SK-N-SH (cell line): ENCODE data around the gene CSNK2A1.
"Not testable (repeated sequence)": the region's sequence is repeated elsewhere in the genome, so short reads cannot be mapped to it uniquely, and the experiment has no call there.

Experiments
- RAD21 ChIP-seq: IDR thresholded peaks from 2 replicates; pipeline ENCODE4 v1.6.1; 2012; ENCODE audit warnings: mild to moderate bottlenecking, low read length
- SMC3 ChIP-seq: IDR thresholded peaks from 2 replicates; pipeline ENCODE4 v1.6.1; 2012; ENCODE audit warnings: low read depth, low read length, improper control_type of control experiment
- YY1 ChIP-seq: IDR thresholded peaks from 2 replicates; pipeline ENCODE4 v1.4.0; 2012; ENCODE audit warnings: low read depth, mild to moderate bottlenecking
- TF ChIP-seq, protein P1 (sequence below): fragments of 200-600 bp; sonication (generic); IDR thresholded peaks from 2 replicates; pipeline ENCODE4 v1.6.1; 2017; ENCODE audit warnings: antibody characterized with exemption, mild to moderate bottlenecking, moderate library complexity
- TF ChIP-seq, protein P2 (sequence below): fragments of 150-350 bp; IDR thresholded peaks from 2 replicates; pipeline ENCODE4 v1.6.1; 2017; ENCODE audit warnings: antibody characterized with exemption, low read length, low read depth, borderline replicate concordance
- TF ChIP-seq, protein P3 (sequence below): IDR thresholded peaks from 2 replicates; pipeline ENCODE4 v1.6.1; 2012; ENCODE audit warnings: mild to moderate bottlenecking, low read depth, low read length, moderate library complexity

DNA sequence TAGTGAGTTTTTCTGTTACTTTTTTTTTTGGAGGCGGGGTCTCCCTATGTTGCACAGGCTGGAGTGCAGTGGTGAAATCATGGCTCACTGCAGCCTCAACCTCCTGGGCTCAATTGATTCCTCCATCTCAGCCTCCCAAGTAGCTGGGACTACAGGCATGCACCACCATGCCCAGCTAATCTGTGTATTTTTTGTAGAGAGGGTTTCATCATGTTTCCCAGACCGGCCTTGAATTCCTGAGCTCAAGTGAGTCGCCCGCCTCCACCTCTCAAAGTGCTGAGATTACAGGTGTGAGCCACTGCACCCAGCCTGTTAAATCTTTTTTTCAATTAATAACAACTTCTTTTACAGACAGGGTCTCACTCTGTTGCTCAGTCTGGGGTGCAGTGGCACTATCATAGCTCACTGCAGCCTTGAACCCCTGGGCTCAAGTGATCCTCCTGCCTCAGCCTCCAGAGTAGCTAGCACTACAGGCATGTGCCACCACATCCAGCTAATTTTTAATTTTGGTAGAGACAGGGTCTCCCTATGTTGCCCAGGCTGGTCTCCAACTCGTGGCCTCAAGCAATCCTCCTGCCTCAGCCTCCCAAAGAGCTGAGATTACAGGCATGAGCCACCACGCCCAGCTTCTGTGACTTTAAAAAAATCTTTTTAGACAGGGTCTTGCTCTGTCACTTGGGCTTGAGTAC is 66.9 kb downstream of the CSNK2A1 start:
- TF ChIP-seq, protein P1, sequence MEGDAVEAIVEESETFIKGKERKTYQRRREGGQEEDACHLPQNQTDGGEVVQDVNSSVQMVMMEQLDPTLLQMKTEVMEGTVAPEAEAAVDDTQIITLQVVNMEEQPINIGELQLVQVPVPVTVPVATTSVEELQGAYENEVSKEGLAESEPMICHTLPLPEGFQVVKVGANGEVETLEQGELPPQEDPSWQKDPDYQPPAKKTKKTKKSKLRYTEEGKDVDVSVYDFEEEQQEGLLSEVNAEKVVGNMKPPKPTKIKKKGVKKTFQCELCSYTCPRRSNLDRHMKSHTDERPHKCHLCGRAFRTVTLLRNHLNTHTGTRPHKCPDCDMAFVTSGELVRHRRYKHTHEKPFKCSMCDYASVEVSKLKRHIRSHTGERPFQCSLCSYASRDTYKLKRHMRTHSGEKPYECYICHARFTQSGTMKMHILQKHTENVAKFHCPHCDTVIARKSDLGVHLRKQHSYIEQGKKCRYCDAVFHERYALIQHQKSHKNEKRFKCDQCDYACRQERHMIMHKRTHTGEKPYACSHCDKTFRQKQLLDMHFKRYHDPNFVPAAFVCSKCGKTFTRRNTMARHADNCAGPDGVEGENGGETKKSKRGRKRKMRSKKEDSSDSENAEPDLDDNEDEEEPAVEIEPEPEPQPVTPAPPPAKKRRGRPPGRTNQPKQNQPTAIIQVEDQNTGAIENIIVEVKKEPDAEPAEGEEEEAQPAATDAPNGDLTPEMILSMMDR: not testable (repeated sequence)
- TF ChIP-seq, protein P2, sequence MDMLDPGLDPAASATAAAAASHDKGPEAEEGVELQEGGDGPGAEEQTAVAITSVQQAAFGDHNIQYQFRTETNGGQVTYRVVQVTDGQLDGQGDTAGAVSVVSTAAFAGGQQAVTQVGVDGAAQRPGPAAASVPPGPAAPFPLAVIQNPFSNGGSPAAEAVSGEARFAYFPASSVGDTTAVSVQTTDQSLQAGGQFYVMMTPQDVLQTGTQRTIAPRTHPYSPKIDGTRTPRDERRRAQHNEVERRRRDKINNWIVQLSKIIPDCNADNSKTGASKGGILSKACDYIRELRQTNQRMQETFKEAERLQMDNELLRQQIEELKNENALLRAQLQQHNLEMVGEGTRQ: not testable (repeated sequence)
- TF ChIP-seq YY1, SMC3, RAD21: not testable (repeated sequence)
- TF ChIP-seq, protein P3, sequence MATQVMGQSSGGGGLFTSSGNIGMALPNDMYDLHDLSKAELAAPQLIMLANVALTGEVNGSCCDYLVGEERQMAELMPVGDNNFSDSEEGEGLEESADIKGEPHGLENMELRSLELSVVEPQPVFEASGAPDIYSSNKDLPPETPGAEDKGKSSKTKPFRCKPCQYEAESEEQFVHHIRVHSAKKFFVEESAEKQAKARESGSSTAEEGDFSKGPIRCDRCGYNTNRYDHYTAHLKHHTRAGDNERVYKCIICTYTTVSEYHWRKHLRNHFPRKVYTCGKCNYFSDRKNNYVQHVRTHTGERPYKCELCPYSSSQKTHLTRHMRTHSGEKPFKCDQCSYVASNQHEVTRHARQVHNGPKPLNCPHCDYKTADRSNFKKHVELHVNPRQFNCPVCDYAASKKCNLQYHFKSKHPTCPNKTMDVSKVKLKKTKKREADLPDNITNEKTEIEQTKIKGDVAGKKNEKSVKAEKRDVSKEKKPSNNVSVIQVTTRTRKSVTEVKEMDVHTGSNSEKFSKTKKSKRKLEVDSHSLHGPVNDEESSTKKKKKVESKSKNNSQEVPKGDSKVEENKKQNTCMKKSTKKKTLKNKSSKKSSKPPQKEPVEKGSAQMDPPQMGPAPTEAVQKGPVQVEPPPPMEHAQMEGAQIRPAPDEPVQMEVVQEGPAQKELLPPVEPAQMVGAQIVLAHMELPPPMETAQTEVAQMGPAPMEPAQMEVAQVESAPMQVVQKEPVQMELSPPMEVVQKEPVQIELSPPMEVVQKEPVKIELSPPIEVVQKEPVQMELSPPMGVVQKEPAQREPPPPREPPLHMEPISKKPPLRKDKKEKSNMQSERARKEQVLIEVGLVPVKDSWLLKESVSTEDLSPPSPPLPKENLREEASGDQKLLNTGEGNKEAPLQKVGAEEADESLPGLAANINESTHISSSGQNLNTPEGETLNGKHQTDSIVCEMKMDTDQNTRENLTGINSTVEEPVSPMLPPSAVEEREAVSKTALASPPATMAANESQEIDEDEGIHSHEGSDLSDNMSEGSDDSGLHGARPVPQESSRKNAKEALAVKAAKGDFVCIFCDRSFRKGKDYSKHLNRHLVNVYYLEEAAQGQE: not testable (repeated sequence)
